HAP-1 (cell line): ENCODE measurements around the gene DLGAP1.

ENCODE experiments used
- DNase-seq, 2 experiments: peaks; one replicate each; pipeline ENCODE4 v3.0.0-alpha.2; 2016 to 2020; ENCODE audit warnings: low spot score in 2 of 2
- H3K27me3 ChIP-seq: fragments of 250-450 bp; sonication (Bioruptor Pico); 2 replicates; pipeline ENCODE4 v1.5.1; 2020; ENCODE audit warnings: low read depth, mild to moderate bottlenecking, moderate library complexity
- H3K36me3 ChIP-seq: fragments of 250-450 bp; sonication (Bioruptor Pico); replicated peaks from 2 replicates; pipeline ENCODE4 v1.5.1; 2020; ENCODE audit warnings: mild to moderate bottlenecking
- H3K4me1 ChIP-seq: fragments of 250-450 bp; sonication (Bioruptor Pico); 2 replicates; pipeline ENCODE4 v1.5.1; 2020; ENCODE audit warnings: mild to moderate bottlenecking
- H3K4me3 ChIP-seq: fragments of 250-450 bp; sonication (Bioruptor Pico); 2 replicates; pipeline ENCODE4 v1.5.1; 2020; ENCODE audit warnings: mild to moderate bottlenecking, moderate library complexity
- H3K9me3 ChIP-seq: fragments of 250-450 bp; sonication (Bioruptor Pico); 2 replicates; pipeline ENCODE4 v1.5.1; 2020; ENCODE audit warnings: mild to moderate bottlenecking, moderate library complexity
- in situ Hi-C: fragments of 300-500 bp; cut with MboI; formaldehyde crosslinking; loops from 3 replicates; pipeline ENCODE4 v1.14.3; 2020; ENCODE audit warnings: low sequenced_read_pairs, inconsistent platforms, mixed read lengths

The DLGAP1 gene

GRCh38 chr18:3757361-3757760 lies 697.7 kb downstream of the DLGAP1 start:
- Histone ChIP-seq H3K27me3 (no peaks in the 10 kb centered on the region), H3K9me3 (no peaks in the 10 kb centered on the region), H3K36me3 (no peaks in the 10 kb centered on the region), H3K4me3 (no peak overlapping the region), H3K4me1 (no peaks in the 10 kb centered on the region)
- no peak for DNase-seq
- in situ Hi-C loops: no loop called here

- in situ Hi-C loops: no loop called here
These were observed 702.0 kb downstream of the DLGAP1 start for GRCh38 chr18:3753106-3753505.

GRCh38 chr18:3748086-3748485 lies 707.0 kb downstream of the DLGAP1 start:
- in situ Hi-C loops: no loop called here
- Histone ChIP-seq H3K27me3 (no peaks in the 10 kb centered on the region), H3K4me1 (no peaks in the 10 kb centered on the region), H3K9me3 (no peaks in the 10 kb centered on the region), H3K36me3 (no peaks in the 10 kb centered on the region), H3K4me3 (no peak overlapping the region)
- DNase-seq: no peak

More at GRCh38 chr18:3753106-3753505, 702.0 kb downstream of the DLGAP1 start:
- H3K36me3 ChIP-seq: no peaks in the 10 kb centered on the region
- DNase-seq: no peak
- H3K4me1 ChIP-seq: no peaks in the 10 kb centered on the region
- no peak overlapping the region for H3K4me3 ChIP-seq
- no peaks in the 10 kb centered on the region for H3K27me3 ChIP-seq
- no peaks in the 10 kb centered on the region for H3K9me3 ChIP-seq

- no peaks in the 10 kb centered on the region for H3K4me1 ChIP-seq
- no peaks in the 10 kb centered on the region for H3K36me3 ChIP-seq
- no peaks in the 10 kb centered on the region for H3K27me3 ChIP-seq
- H3K4me3 ChIP-seq: no peak overlapping the region
- H3K9me3 ChIP-seq: no peaks in the 10 kb centered on the region
- in situ Hi-C loops: no loop called here
- DNase-seq: no peak
These were observed 707.7 kb downstream of the DLGAP1 start for GRCh38 chr18:3747176-3747973.

GRCh38 chr18:3742541-3742940 lies 712.6 kb downstream of the DLGAP1 start:
- no peak for DNase-seq
- H3K27me3 ChIP-seq: no peaks in the 10 kb centered on the region
- no peaks in the 10 kb centered on the region for H3K4me1 ChIP-seq
- in situ Hi-C loops: no loop called here
- no peaks in the 10 kb centered on the region for H3K9me3 ChIP-seq
- H3K36me3 ChIP-seq: no peaks in the 10 kb centered on the region
- no peak overlapping the region for H3K4me3 ChIP-seq

GRCh38 chr18:3741333-3741732 lies 713.8 kb downstream of the DLGAP1 start:
- in situ Hi-C loops: no loop called here
- no peaks in the 10 kb centered on the region for H3K27me3 ChIP-seq
- DNase-seq: no peak
- no peak overlapping the region for H3K4me3 ChIP-seq
- H3K4me1 ChIP-seq: no peaks in the 10 kb centered on the region
- no peaks in the 10 kb centered on the region; the same call in 1 of the 2 replicates for H3K9me3 ChIP-seq
- H3K36me3 ChIP-seq: no peaks in the 10 kb centered on the region

- Histone ChIP-seq H3K9me3 (no peaks in the 10 kb centered on the region), H3K27me3 (no peaks in the 10 kb centered on the region), H3K4me3 (no peak overlapping the region), H3K4me1 (no peaks in the 10 kb centered on the region), H3K36me3 (no peaks in the 10 kb centered on the region)
- in situ Hi-C loops: no loop called here
- no peak for DNase-seq
These were observed 726.2 kb downstream of the DLGAP1 start for GRCh38 chr18:3728704-3729437.

GRCh38 chr18:3727274-3727673 lies 727.8 kb downstream of the DLGAP1 start:
- in situ Hi-C loops: no loop called here
- no peaks in the 10 kb centered on the region for H3K9me3 ChIP-seq
- H3K4me1 ChIP-seq: peaks cover 10% of the 10 kb centered on the region
- no peaks in the 10 kb centered on the region for H3K36me3 ChIP-seq
- no peaks in the 10 kb centered on the region for H3K27me3 ChIP-seq
- H3K4me3 ChIP-seq: no peak overlapping the region
- DNase-seq: no peak

GRCh38 chr18:3726238-3726951 lies 728.7 kb downstream of the DLGAP1 start:
- peaks cover 16% of the 10 kb centered on the region for H3K4me1 ChIP-seq
- in situ Hi-C loops: no loop called here
- no peak overlapping the region for H3K4me3 ChIP-seq
- DNase-seq: no peak
- H3K27me3 ChIP-seq: no peaks in the 10 kb centered on the region
- H3K36me3 ChIP-seq: no peaks in the 10 kb centered on the region
- H3K9me3 ChIP-seq: no peaks in the 10 kb centered on the region

- Histone ChIP-seq H3K27me3 (no peaks in the 10 kb centered on the region), H3K9me3 (no peaks in the 10 kb centered on the region), H3K36me3 (no peaks in the 10 kb centered on the region), H3K4me3 (no peak overlapping the region), H3K4me1 (peaks cover 21% of the 10 kb centered on the region)
- in situ Hi-C loops: no loop called here
- no peak for DNase-seq
These were observed 730.0 kb downstream of the DLGAP1 start for GRCh38 chr18:3725115-3725514.

- in situ Hi-C loops: loop anchor here (25.0 kb wide), 1 partner anchor 1339 kb away; no protein-coding TSS in a partner anchor
- H3K4me1 ChIP-seq: peaks cover 21% of the 10 kb centered on the region
These were observed 731.6 kb downstream of the DLGAP1 start for GRCh38 chr18:3723554-3723953.

GRCh38 chr18:3722649-3723433 lies 732.3 kb downstream of the DLGAP1 start:
- in situ Hi-C loops: loop anchor here (25.0 kb wide), 1 partner anchor 1339 kb away; no protein-coding TSS in a partner anchor
- no peak for DNase-seq
- H3K36me3 ChIP-seq: no peaks in the 10 kb centered on the region
- peaks cover 21% of the 10 kb centered on the region for H3K4me1 ChIP-seq
- H3K27me3 ChIP-seq: no peaks in the 10 kb centered on the region
- H3K4me3 ChIP-seq: no peak overlapping the region
- H3K9me3 ChIP-seq: no peaks in the 10 kb centered on the region

More at GRCh38 chr18:3723554-3723953, 731.6 kb downstream of the DLGAP1 start:
- Histone ChIP-seq H3K9me3 (no peaks in the 10 kb centered on the region), H3K27me3 (no peaks in the 10 kb centered on the region), H3K36me3 (no peaks in the 10 kb centered on the region), H3K4me3 (no peak overlapping the region)
- no peak for DNase-seq
